Fibroblast of villous mesenchyme (primary cell): ENCODE results near the gene CCDC192. TPM values are rescaled to one million over a fixed set of nuclear protein-coding genes. Genes with fewer than 3 reads are reported as not detected.

ENCODE experiments used
- DNase-seq: peaks from one replicate; pipeline ENCODE4 v3.0.0-alpha.2; 2010; ENCODE audit warnings: low read depth
- H3K4me3 ChIP-seq: 2 replicates; pipeline ENCODE4 v1.5.1; 2011; ENCODE audit warnings: low read depth, mild to moderate bottlenecking, low read length
- total RNA-seq: library from RNA; depleted of rRNA; stranded (reverse); fragments of >200 nt; gene quantifications from 2 replicates; pipeline ENCODE4 v1.2.3, GENCODE V29; 2012
- TF ChIP-seq, protein P1 (sequence below): IDR thresholded peaks from 2 replicates; pipeline ENCODE4 v1.5.1; 2012; ENCODE audit warnings: low read depth, mild to moderate bottlenecking, low read length; ENCODE audit not compliant: insufficient read depth

The CCDC192 gene
- total RNA-seq, 1 donor = not detected

GRCh38 chr5:127805448-127805847, 102.3 kb downstream of the CCDC192 start:
- no peak overlapping the region for H3K4me3 ChIP-seq
- DNase-seq = no peak
- TF ChIP-seq, protein P1, sequence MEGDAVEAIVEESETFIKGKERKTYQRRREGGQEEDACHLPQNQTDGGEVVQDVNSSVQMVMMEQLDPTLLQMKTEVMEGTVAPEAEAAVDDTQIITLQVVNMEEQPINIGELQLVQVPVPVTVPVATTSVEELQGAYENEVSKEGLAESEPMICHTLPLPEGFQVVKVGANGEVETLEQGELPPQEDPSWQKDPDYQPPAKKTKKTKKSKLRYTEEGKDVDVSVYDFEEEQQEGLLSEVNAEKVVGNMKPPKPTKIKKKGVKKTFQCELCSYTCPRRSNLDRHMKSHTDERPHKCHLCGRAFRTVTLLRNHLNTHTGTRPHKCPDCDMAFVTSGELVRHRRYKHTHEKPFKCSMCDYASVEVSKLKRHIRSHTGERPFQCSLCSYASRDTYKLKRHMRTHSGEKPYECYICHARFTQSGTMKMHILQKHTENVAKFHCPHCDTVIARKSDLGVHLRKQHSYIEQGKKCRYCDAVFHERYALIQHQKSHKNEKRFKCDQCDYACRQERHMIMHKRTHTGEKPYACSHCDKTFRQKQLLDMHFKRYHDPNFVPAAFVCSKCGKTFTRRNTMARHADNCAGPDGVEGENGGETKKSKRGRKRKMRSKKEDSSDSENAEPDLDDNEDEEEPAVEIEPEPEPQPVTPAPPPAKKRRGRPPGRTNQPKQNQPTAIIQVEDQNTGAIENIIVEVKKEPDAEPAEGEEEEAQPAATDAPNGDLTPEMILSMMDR = no peak

DNA sequence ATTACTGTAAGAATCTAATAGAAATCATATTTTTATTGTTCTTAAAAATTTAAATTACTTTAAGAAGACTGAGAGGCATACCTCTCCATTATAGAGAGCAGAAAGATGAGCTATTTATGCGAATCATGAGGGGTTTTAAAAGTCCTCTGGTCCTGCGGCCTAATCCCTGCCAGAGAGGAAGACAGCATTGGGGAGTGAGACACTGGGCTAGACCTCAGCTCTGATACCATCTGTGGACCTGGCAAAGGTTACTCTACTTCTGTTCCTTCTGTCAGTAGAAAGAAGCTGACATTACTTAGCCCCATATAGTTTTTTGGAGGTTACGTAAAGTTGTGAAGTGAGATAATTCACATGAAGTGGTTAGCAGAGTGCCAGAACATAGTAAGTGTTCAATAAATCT, 103.6 kb downstream of the CCDC192 start:
- H3K4me3 ChIP-seq = no peak overlapping the region
- no peak for DNase-seq
- TF ChIP-seq, protein P1 = no peak

- no peak for DNase-seq
- TF ChIP-seq, protein P1 = no peak
- H3K4me3 ChIP-seq = no peak overlapping the region
These were observed 106.3 kb downstream of the CCDC192 start for GRCh38 chr5:127809533-127809932.

GRCh38 chr5:127810017-127810416, 106.8 kb downstream of the CCDC192 start:
- DNase-seq = no peak
- H3K4me3 ChIP-seq = no peak overlapping the region
- TF ChIP-seq, protein P1 = no peak

- no peak for DNase-seq
- no peak overlapping the region for H3K4me3 ChIP-seq
- TF ChIP-seq, protein P1 = no peak
These were observed 107.7 kb downstream of the CCDC192 start for GRCh38 chr5:127810707-127811490.

- H3K4me3 ChIP-seq = no peak overlapping the region
- TF ChIP-seq, protein P1 = no peak
- DNase-seq = peak; percentile 29
These were observed 109.4 kb downstream of the CCDC192 start for GRCh38 chr5:127812570-127812969.
